ENCODE results near the gene TIRAP. TPM values are rescaled to one million over a fixed set of nuclear protein-coding genes. Genes with fewer than 3 reads are reported as not detected.

TIRAP gene
- total RNA-seq, 5 donors from 2014 or later (not counting 1 experiment from before 2014, with no cell fraction given) = 11.3 to 23.4 (median 21.9) TPM

DNA sequence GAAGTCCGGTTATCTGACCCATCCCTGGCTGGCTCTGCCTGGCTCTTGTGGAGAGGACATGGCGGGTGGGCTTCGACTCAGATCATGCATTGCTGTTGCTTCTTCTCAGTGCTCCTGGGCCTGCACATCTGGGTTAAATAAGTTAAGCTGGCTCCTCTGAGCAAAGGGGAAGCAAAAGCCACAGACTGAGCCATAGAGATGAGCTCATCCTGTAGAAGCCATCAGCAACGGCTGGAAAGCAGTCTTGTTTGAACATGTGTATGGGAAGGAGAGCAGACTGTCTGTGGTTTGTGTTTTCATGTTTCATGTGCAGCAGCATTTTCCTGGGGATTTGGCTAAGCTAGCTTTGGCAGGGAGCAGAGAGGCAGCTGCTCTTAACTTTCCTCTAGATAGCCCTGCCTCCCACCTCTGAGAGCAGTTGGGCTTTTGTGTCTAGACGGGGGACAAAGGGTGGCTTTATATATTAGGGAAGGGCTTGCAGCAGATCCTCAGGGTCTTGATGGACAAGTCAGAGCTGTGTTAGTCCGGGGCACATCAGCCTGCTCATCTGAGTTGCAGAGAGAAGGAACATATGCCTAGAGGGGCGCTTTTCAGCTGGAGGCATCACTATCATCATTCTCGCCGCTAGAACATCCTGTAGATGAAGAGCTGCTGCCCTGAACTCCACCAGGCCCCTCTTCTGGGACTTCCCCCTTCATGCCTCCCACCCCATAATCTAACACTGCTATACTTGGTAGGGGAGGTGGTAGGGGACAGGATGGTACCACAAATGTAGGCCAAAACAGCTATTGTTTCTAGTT lies 35.9 kb downstream of the TIRAP start:
- Mint-ChIP-seq H3K4me1 (peaks cover 28 to 46% (median 36%) of the 10 kb centered on the region in 3 donors), H3K36me3 (peaks cover 37% of the 10 kb centered on the region), H3K27ac (peak overlapping the region; percentile 84 to 94), H3K27me3 (no peaks in the 10 kb centered on the region), H3K4me3 (peak overlapping the region; percentile 28 to 72 (median 29)), H3K9me3 (peaks cover 0 to 7% (median 4%) of the 10 kb centered on the region in 3 donors)
- Histone ChIP-seq H3K4me1 (ENCODE audit: control insufficient read depth in 1 of 2, extremely low read depth in 1 of 2, insufficient read depth in 2 of 2, low read length in 2 of 2) (peaks cover 17 to 25% of the 10 kb centered on the region in 2 experiments), H3K4me3 (ENCODE audit: control insufficient read depth in 1 of 2, extremely low read depth in 1 of 2, low read length in 1 of 2) (no peak overlapping the region), H3K27ac (ENCODE audit: low read length) (peak overlapping the region; percentile 57), H3K9me3 (no peaks in the 10 kb centered on the region), H3K36me3 (ENCODE audit: control insufficient read depth in 2 of 2, extremely low read depth in 1 of 2, insufficient read depth in 1 of 2, low read length in 1 of 2) (peaks cover 0 to 11% of the 10 kb centered on the region in 2 donors), H3K27me3 (replicated peaks in 1 of 2; ENCODE audit: control insufficient read depth in 2 of 2, extremely low read depth in 1 of 2, insufficient read depth in 2 of 2, low read length in 1 of 2) (no peaks in the 10 kb centered on the region)
- ChIA-PET POLR2A (interaction anchor here in 1 of 2 donors (0.6 to 1.4 kb wide), 3 partner anchors 11 to 37 kb away, joined by 3 to 5 read pairs (median 5); no protein-coding TSS in a partner anchor), CTCF (interaction anchor here (0.8 to 2.6 kb wide), 5 partner anchors 9 to 162 kb away, joined by 3 to 13 read pairs (median 4); partner anchors contain the start of gene DCPS (in 1 of the 2))
- ATAC-seq (replicated peaks in 1 of 4) = peak; percentile 72 to 78 (median 76)
- WGBS (ENCODE audit: insufficient coverage) = 43% methylated on average over 4 of the region's 9 CpGs
- DNase-seq = peak in 15 of 35 experiments; percentile 12 to 56 (median 34)

DNA sequence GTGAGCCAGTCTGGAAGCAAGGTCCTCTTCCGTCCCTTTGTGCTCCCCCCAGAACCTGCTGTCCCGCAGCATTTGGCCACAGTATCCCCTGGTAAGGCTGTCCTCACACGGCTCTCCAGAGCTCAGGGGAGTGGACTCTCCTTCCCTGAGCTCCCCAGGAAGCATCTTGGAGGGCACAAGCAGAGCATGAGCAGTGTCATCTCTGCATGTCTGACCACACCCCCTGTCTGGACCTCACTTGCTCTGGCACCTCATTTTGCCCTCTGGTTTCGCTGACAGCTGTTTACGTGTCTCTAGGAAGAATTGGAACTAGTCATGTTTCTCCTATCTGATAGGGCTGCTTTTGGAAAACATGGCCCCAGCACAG lies 36.5 kb downstream of the TIRAP start:
- no peaks in the 10 kb centered on the region for H3K27me3 ChIP-seq (replicated peaks in 1 of 2; ENCODE audit: control insufficient read depth in 2 of 2, extremely low read depth in 1 of 2, insufficient read depth in 2 of 2, low read length in 1 of 2)
- peak overlapping the region; percentile 48 for H3K27ac ChIP-seq (ENCODE audit: low read length)
- H3K9me3 Mint-ChIP-seq = peaks cover 0 to 7% (median 4%) of the 10 kb centered on the region in 3 donors
- POLR2A ChIA-PET = interaction anchor here (0.7 to 1.4 kb wide), 3 partner anchors 10 to 1518 kb away, joined by 3 to 5 read pairs (median 5); no protein-coding TSS in a partner anchor
- DNase-seq (no peak), ATAC-seq (replicated peaks in 1 of 4) (no peak)
- H3K27me3 Mint-ChIP-seq = no peaks in the 10 kb centered on the region
- peak overlapping the region; percentile 84 to 94 for H3K27ac Mint-ChIP-seq
- peaks cover 28 to 42% (median 36%) of the 10 kb centered on the region in 3 donors for H3K4me1 Mint-ChIP-seq
- no peaks in the 10 kb centered on the region for H3K9me3 ChIP-seq
- 87% methylated on average over 5 of the region's 5 CpGs for WGBS (ENCODE audit: insufficient coverage)
- peaks cover 17 to 25% of the 10 kb centered on the region in 2 experiments for H3K4me1 ChIP-seq (ENCODE audit: control insufficient read depth in 1 of 2, extremely low read depth in 1 of 2, insufficient read depth in 2 of 2, low read length in 2 of 2)
- CTCF ChIA-PET = interaction anchor here (0.5 to 2.6 kb wide), 6 partner anchors 9 to 161 kb away, joined by 3 to 13 read pairs (median 4); partner anchors contain the start of gene DCPS (in 1 of the 2)
- no peak overlapping the region for H3K4me3 ChIP-seq (ENCODE audit: control insufficient read depth in 1 of 2, extremely low read depth in 1 of 2, low read length in 1 of 2)
- peaks cover 31% of the 10 kb centered on the region for H3K36me3 Mint-ChIP-seq
- H3K36me3 ChIP-seq (ENCODE audit: control insufficient read depth in 2 of 2, extremely low read depth in 1 of 2, insufficient read depth in 1 of 2, low read length in 1 of 2) = peaks cover 0 to 6% of the 10 kb centered on the region in 2 donors
- H3K4me3 Mint-ChIP-seq = peak overlapping the region in 1 of 3 donors; percentile 72

GRCh38 chr11:126322996-126323395 lies 40.1 kb downstream of the TIRAP start:
- ATAC-seq (replicated peaks in 1 of 4) (no peak), DNase-seq (no peak)
- peaks cover 0 to 4% of the 10 kb centered on the region in 2 donors for H3K36me3 ChIP-seq (ENCODE audit: control insufficient read depth in 2 of 2, extremely low read depth in 1 of 2, insufficient read depth in 1 of 2, low read length in 1 of 2)
- no CpG with 5 or more reads among the region's 3 CpGs for WGBS (ENCODE audit: insufficient coverage)
- H3K27ac ChIP-seq (ENCODE audit: low read length) = no peak overlapping the region
- H3K36me3 Mint-ChIP-seq = peaks cover 27% of the 10 kb centered on the region
- no peak overlapping the region for H3K4me3 Mint-ChIP-seq
- no peaks in the 10 kb centered on the region for H3K9me3 Mint-ChIP-seq
- ChIA-PET POLR2A (no interaction called here), CTCF (interaction anchor here in 1 of 2 donors (1.1 kb wide), 1 partner anchor 12 kb away, joined by 4 read pairs; no protein-coding TSS in a partner anchor)
- peaks cover 14 to 18% of the 10 kb centered on the region in 2 experiments for H3K4me1 ChIP-seq (ENCODE audit: control insufficient read depth in 1 of 2, extremely low read depth in 1 of 2, insufficient read depth in 2 of 2, low read length in 2 of 2)
- H3K4me3 ChIP-seq (ENCODE audit: control insufficient read depth in 1 of 2, extremely low read depth in 1 of 2, low read length in 1 of 2) = no peak overlapping the region
- H3K27me3 ChIP-seq (replicated peaks in 1 of 2; ENCODE audit: control insufficient read depth in 2 of 2, extremely low read depth in 1 of 2, insufficient read depth in 2 of 2, low read length in 1 of 2) = no peaks in the 10 kb centered on the region
- H3K27ac Mint-ChIP-seq = no peak overlapping the region
- H3K9me3 ChIP-seq = no peaks in the 10 kb centered on the region
- no peaks in the 10 kb centered on the region for H3K27me3 Mint-ChIP-seq
- peaks cover 26 to 38% (median 34%) of the 10 kb centered on the region in 3 donors for H3K4me1 Mint-ChIP-seq

- H3K36me3 ChIP-seq (ENCODE audit: control insufficient read depth in 2 of 2, extremely low read depth in 1 of 2, insufficient read depth in 1 of 2, low read length in 1 of 2) = peaks cover 11 to 21% of the 10 kb centered on the region in 2 donors
- no peak overlapping the region for H3K27ac ChIP-seq (ENCODE audit: low read length)
- peaks cover 0 to 40% of the 10 kb centered on the region in 2 experiments for H3K4me1 ChIP-seq (ENCODE audit: control insufficient read depth in 1 of 2, extremely low read depth in 1 of 2, insufficient read depth in 2 of 2, low read length in 2 of 2)
- ChIA-PET POLR2A (no interaction called here), CTCF (no interaction called here)
- no peak overlapping the region for H3K4me3 ChIP-seq (ENCODE audit: control insufficient read depth in 1 of 2, extremely low read depth in 1 of 2, low read length in 1 of 2)
- ATAC-seq (replicated peaks in 1 of 4) (no peak), DNase-seq (no peak)
- H3K9me3 ChIP-seq = no peaks in the 10 kb centered on the region
- no peaks in the 10 kb centered on the region for H3K9me3 Mint-ChIP-seq
- H3K27ac Mint-ChIP-seq = no peak overlapping the region
- peaks cover 27% of the 10 kb centered on the region for H3K36me3 Mint-ChIP-seq
- WGBS (ENCODE audit: insufficient coverage) = 90% methylated on average over 17 of the region's 17 CpGs
- peaks cover 9 to 32% (median 14%) of the 10 kb centered on the region in 3 donors for H3K4me1 Mint-ChIP-seq
- H3K4me3 Mint-ChIP-seq = no peak overlapping the region
- H3K27me3 ChIP-seq (replicated peaks in 1 of 2; ENCODE audit: control insufficient read depth in 2 of 2, extremely low read depth in 1 of 2, insufficient read depth in 2 of 2, low read length in 1 of 2) = no peaks in the 10 kb centered on the region
- H3K27me3 Mint-ChIP-seq = no peaks in the 10 kb centered on the region
Observed at GRCh38 chr11:126327281-126328000, 44.5 kb downstream of the TIRAP start.

- no peak overlapping the region for H3K27ac Mint-ChIP-seq
- POLR2A ChIA-PET = no interaction called here
- no peaks in the 10 kb centered on the region for H3K27me3 ChIP-seq (replicated peaks in 1 of 2; ENCODE audit: control insufficient read depth in 2 of 2, extremely low read depth in 1 of 2, insufficient read depth in 2 of 2, low read length in 1 of 2)
- H3K4me3 ChIP-seq (ENCODE audit: control insufficient read depth in 1 of 2, extremely low read depth in 1 of 2, low read length in 1 of 2) = no peak overlapping the region
- H3K36me3 ChIP-seq (ENCODE audit: control insufficient read depth in 2 of 2, extremely low read depth in 1 of 2, insufficient read depth in 1 of 2, low read length in 1 of 2) = peaks cover 12 to 26% of the 10 kb centered on the region in 2 donors
- H3K9me3 ChIP-seq = no peaks in the 10 kb centered on the region
- WGBS (ENCODE audit: insufficient coverage) = 90% methylated on average over 15 of the region's 20 CpGs
- peaks cover 31% of the 10 kb centered on the region for H3K36me3 Mint-ChIP-seq
- no peak overlapping the region for H3K4me3 Mint-ChIP-seq
- no peaks in the 10 kb centered on the region for H3K27me3 Mint-ChIP-seq
- ATAC-seq (replicated peaks in 1 of 4) (no peak), DNase-seq (no peak)
- no peaks in the 10 kb centered on the region for H3K9me3 Mint-ChIP-seq
- CTCF ChIA-PET = no interaction called here
- peaks cover 9 to 35% (median 14%) of the 10 kb centered on the region in 3 donors for H3K4me1 Mint-ChIP-seq
- H3K4me1 ChIP-seq (ENCODE audit: control insufficient read depth in 1 of 2, extremely low read depth in 1 of 2, insufficient read depth in 2 of 2, low read length in 2 of 2) = peaks cover 0 to 44% of the 10 kb centered on the region in 2 experiments
- no peak overlapping the region for H3K27ac ChIP-seq (ENCODE audit: low read length)
Observed at GRCh38 chr11:126328001-126328390, 45.1 kb downstream of the TIRAP start.

DNA sequence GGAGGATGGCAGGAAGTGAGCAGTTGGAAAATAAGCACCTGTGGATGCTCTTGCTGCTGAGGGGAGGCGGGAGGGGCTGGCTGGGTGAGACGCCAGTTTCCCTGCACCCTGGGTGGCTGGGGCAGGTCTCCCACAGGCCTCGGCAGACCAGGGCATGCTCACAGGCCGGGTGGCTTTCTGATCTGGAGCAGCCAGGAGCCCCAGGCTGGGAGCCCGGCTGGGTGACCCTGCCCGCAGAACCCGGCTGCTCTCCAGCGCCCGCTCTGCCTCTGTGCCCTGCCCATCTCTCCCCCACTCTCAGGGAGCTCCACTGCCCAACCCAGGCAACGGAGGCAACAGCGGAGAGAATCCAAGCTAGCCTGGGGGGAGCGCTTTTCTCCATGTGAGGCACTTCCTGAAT lies 45.6 kb downstream of the TIRAP start:
- peaks cover 35% of the 10 kb centered on the region for H3K36me3 Mint-ChIP-seq
- H3K27ac Mint-ChIP-seq = no peak overlapping the region
- H3K9me3 ChIP-seq = no peaks in the 10 kb centered on the region
- peaks cover 0 to 44% of the 10 kb centered on the region in 2 experiments for H3K4me1 ChIP-seq (ENCODE audit: control insufficient read depth in 1 of 2, extremely low read depth in 1 of 2, insufficient read depth in 2 of 2, low read length in 2 of 2)
- 94% methylated on average over 8 of the region's 12 CpGs for WGBS (ENCODE audit: insufficient coverage)
- no peak overlapping the region for H3K4me3 ChIP-seq (ENCODE audit: control insufficient read depth in 1 of 2, extremely low read depth in 1 of 2, low read length in 1 of 2)
- POLR2A ChIA-PET = no interaction called here
- no peak overlapping the region for H3K27ac ChIP-seq (ENCODE audit: low read length)
- H3K27me3 ChIP-seq (replicated peaks in 1 of 2; ENCODE audit: control insufficient read depth in 2 of 2, extremely low read depth in 1 of 2, insufficient read depth in 2 of 2, low read length in 1 of 2) = no peaks in the 10 kb centered on the region
- H3K4me3 Mint-ChIP-seq = no peak overlapping the region
- H3K36me3 ChIP-seq (ENCODE audit: control insufficient read depth in 2 of 2, extremely low read depth in 1 of 2, insufficient read depth in 1 of 2, low read length in 1 of 2) = peaks cover 12 to 30% of the 10 kb centered on the region in 2 donors
- DNase-seq (no peak), ATAC-seq (replicated peaks in 1 of 4) (no peak)
- H3K27me3 Mint-ChIP-seq = no peaks in the 10 kb centered on the region
- CTCF ChIA-PET = no interaction called here
- H3K4me1 Mint-ChIP-seq = peaks cover 9 to 38% (median 14%) of the 10 kb centered on the region in 3 donors
- no peaks in the 10 kb centered on the region for H3K9me3 Mint-ChIP-seq

Measured in T-cell (primary cell).